Neuronal stem cell (in vitro differentiated cells): ENCODE results near the gene NUP58.
A peak's percentile ranks its signal among the peaks of the same experiment; 100 is the strongest.

Experiments used
- DNase-seq: peaks from one replicate; pipeline ENCODE4 v3.0.0-alpha.2; 2013; ENCODE audit warnings: low spot score
- H2AFZ ChIP-seq: one replicate; pipeline ENCODE4 v1.6.1; 2013; ENCODE audit warnings: mild to moderate bottlenecking, low read length, inconsistent platforms
- H2AK5ac ChIP-seq: 2 replicates; pipeline ENCODE4 v1.6.1; 2013; ENCODE audit warnings: low read depth, mild to moderate bottlenecking, inconsistent platforms, low read length, moderate library complexity, mixed read lengths
- H2BK120ac ChIP-seq: 2 replicates; pipeline ENCODE4 v1.6.1; 2013; ENCODE audit warnings: low read depth, mild to moderate bottlenecking, inconsistent platforms, low read length, moderate library complexity, mixed read lengths
- H2BK12ac ChIP-seq: one replicate; pipeline ENCODE4 v1.6.1; 2013; ENCODE audit warnings: low read length, inconsistent platforms
- H2BK15ac ChIP-seq: 2 replicates; pipeline ENCODE4 v1.6.1; 2013; ENCODE audit warnings: mild to moderate bottlenecking, low read length, inconsistent platforms, mixed read lengths
- H2BK5ac ChIP-seq: one replicate; pipeline ENCODE4 v1.6.1; 2013; ENCODE audit warnings: inconsistent platforms, mild to moderate bottlenecking, low read length, moderate library complexity
- H3K14ac ChIP-seq: one replicate; pipeline ENCODE4 v1.6.1; 2013; ENCODE audit warnings: low read length, inconsistent platforms
- H3K18ac ChIP-seq: 2 replicates; pipeline ENCODE4 v1.6.1; 2013; ENCODE audit warnings: low read length, inconsistent platforms
- H3K23ac ChIP-seq: 2 replicates; pipeline ENCODE4 v1.6.1; 2013; ENCODE audit warnings: low read depth, mild to moderate bottlenecking, mixed read lengths, low read length, inconsistent platforms; ENCODE audit not compliant: poor library complexity
- H3K27ac ChIP-seq: replicated peaks from 3 replicates; pipeline ENCODE4 v1.5.1; 2013; ENCODE audit warnings: low read length, inconsistent platforms
- H3K27me3 ChIP-seq, 3 experiments: 2 replicates each; pipeline ENCODE4 v1.6.1; 2013; ENCODE audit warnings: low read length in 3 of 3, mild to moderate bottlenecking in 2 of 3, inconsistent platforms in 1 of 3, low read depth in 1 of 3, mixed read lengths in 1 of 3, moderate library complexity in 1 of 3; ENCODE audit not compliant: control insufficient read depth in 3 of 3, insufficient read depth in 3 of 3
- H3K36me3 ChIP-seq, 2 donors: replicated peaks in 1 of 2; 2 replicates each; pipeline ENCODE4 v1.6.1; 2013; ENCODE audit warnings: low read length in 2 of 2; ENCODE audit not compliant: control insufficient read depth in 2 of 2, insufficient read depth in 2 of 2
- H3K4ac ChIP-seq: 2 replicates; pipeline ENCODE4 v1.6.1; 2013; ENCODE audit warnings: inconsistent platforms, mild to moderate bottlenecking, low read length, moderate library complexity
- H3K4me1 ChIP-seq, 2 donors: 1 replicate in 1 of 2; 2 replicates in 1 of 2; pipeline ENCODE4 v1.6.1; 2013; ENCODE audit warnings: low read length in 2 of 2, low read depth in 1 of 2; ENCODE audit not compliant: control insufficient read depth in 2 of 2, insufficient read depth in 1 of 2
- H3K4me2 ChIP-seq: one replicate; pipeline ENCODE4 v1.6.1; 2013; ENCODE audit warnings: mild to moderate bottlenecking, low read length, inconsistent platforms; ENCODE audit not compliant: insufficient read depth, poor library complexity, severe bottlenecking
- H3K4me3 ChIP-seq, 2 donors: 2 replicates each; pipeline ENCODE4 v1.5.1; 2013; ENCODE audit warnings: low read length in 2 of 2, mild to moderate bottlenecking in 2 of 2, inconsistent platforms in 1 of 2, moderate library complexity in 1 of 2
- H3K79me1 ChIP-seq: one replicate; pipeline ENCODE4 v1.6.1; 2013; ENCODE audit warnings: low read depth, mild to moderate bottlenecking, inconsistent platforms, low read length, moderate library complexity
- H3K9ac ChIP-seq: one replicate; pipeline ENCODE4 v1.6.1; 2013; ENCODE audit warnings: mild to moderate bottlenecking, low read depth, low read length, inconsistent platforms; ENCODE audit not compliant: poor library complexity
- H3K9me3 ChIP-seq, 2 donors: replicated peaks in 1 of 2; 2 replicates each; pipeline versions ENCODE3 to v1.6.1; 2013; ENCODE audit warnings: low read length in 2 of 2, mild to moderate bottlenecking in 2 of 2, inconsistent platforms in 1 of 2, low read depth in 1 of 2, mixed read lengths in 1 of 2, moderate library complexity in 1 of 2; ENCODE audit not compliant: control insufficient read depth in 2 of 2, insufficient read depth in 1 of 2
- H4K8ac ChIP-seq: one replicate; pipeline ENCODE4 v1.6.1; 2013; ENCODE audit warnings: low read depth, mild to moderate bottlenecking, inconsistent platforms, low read length, moderate library complexity
- H4K91ac ChIP-seq: one replicate; pipeline ENCODE4 v1.6.1; 2013; ENCODE audit warnings: low read length, low read depth, mild to moderate bottlenecking, inconsistent platforms; ENCODE audit not compliant: poor library complexity
- WGBS, 2 donors: extraction: QIAGEN DNeasy Blood & Tissue Kit; methylation state at CpG; one replicate each; pipeline ENCODE4 v1.1.7; 2013; ENCODE audit warnings: missing lambda C conversion rate in 2 of 2, mixed read lengths in 1 of 2; ENCODE audit not compliant: insufficient read length in 2 of 2, insufficient replicate concordance in 1 of 2; ENCODE audit errors: extremely low coverage in 2 of 2; 5-methylcytosine and 5-hydroxymethylcytosine counted together

The NUP58 gene

GRCh38 chr13:25391932-25392331 is 90.5 kb downstream of the NUP58 start:
- H3K14ac ChIP-seq: no peak overlapping the region
- peak overlapping the region; percentile 32 for H3K9ac ChIP-seq
- H2BK15ac ChIP-seq: no peak overlapping the region

More at GRCh38 chr13:25391932-25392331, 90.5 kb downstream of the NUP58 start:
- Histone ChIP-seq H3K27me3 (peaks cover 0 to 4% (median 0%) of the 10 kb centered on the region in 3 experiments), H3K36me3 (no peaks in the 10 kb centered on the region), H2BK5ac (no peak overlapping the region), H3K4me2 (no peak overlapping the region), H4K91ac (no peak overlapping the region), H2AFZ (no peak overlapping the region), H3K9me3 (no peaks in the 10 kb centered on the region), H3K27ac (no peak overlapping the region), H3K18ac (no peak overlapping the region), H2BK120ac (no peak overlapping the region), H3K79me1 (no peaks in the 10 kb centered on the region), H3K4me1 (no peaks in the 10 kb centered on the region), H2AK5ac (no peak overlapping the region), H2BK12ac (no peak overlapping the region), H3K4ac (no peak overlapping the region), H3K23ac (no peak overlapping the region), H4K8ac (no peak overlapping the region), H3K4me3 (no peak overlapping the region)
- no CpG with 5 or more reads among the region's 4 CpGs for WGBS, 2 donors
- DNase-seq: no peak
